Smooth muscle cell of the umbilical artery (primary cell): ENCODE results near the gene STRADB. TPM values are rescaled to one million over a fixed set of nuclear protein-coding genes. Genes with fewer than 3 reads are reported as not detected.

Source experiments
- total RNA-seq: library from RNA; depleted of rRNA; stranded (reverse); fragments of >200 nt; gene quantifications from 2 replicates; pipeline ENCODE4 v1.2.3, GENCODE V29; 2014

STRADB gene
- total RNA-seq, result 33.3 and 35.6 TPM in 2 replicates

GRCh38 chr2:201451292-201452057 is at the start of gene STRADB, which contains the start of gene TRAK2:
Gene STRADB (plus strand): TSS chr2:201451740. CDS start chr2:201454841, 3,101 bp downstream.
Gene TRAK2 (minus strand): TSS chr2:201451458. CDS start chr2:201420507, 30,951 bp downstream.

Other genes starting within 250 kb of the STRADB start
- 26.1 and 26.8 TPM in 2 replicates for gene CASP8, start 191.2 kb upstream of the STRADB start, total RNA-seq
- gene FLACC1, start 94.4 kb upstream of the STRADB start, total RNA-seq, result 0.89 and 1.7 TPM in 2 replicates
- gene TRAK2, start 282 bp upstream of the STRADB start, total RNA-seq, result 43.9 and 61.6 TPM in 2 replicates
- gene TMEM237, start 191.8 kb downstream of the STRADB start, total RNA-seq, result 38.6 and 53.6 TPM in 2 replicates
- 0.89 and 5.3 TPM in 2 replicates for gene MPP4, start 246.9 kb downstream of the STRADB start, total RNA-seq